Measurements from ENCODE around the gene ITIH4.
A peak's percentile ranks its signal among the peaks of the same experiment; 100 is the strongest.

ITIH4 gene

DNA sequence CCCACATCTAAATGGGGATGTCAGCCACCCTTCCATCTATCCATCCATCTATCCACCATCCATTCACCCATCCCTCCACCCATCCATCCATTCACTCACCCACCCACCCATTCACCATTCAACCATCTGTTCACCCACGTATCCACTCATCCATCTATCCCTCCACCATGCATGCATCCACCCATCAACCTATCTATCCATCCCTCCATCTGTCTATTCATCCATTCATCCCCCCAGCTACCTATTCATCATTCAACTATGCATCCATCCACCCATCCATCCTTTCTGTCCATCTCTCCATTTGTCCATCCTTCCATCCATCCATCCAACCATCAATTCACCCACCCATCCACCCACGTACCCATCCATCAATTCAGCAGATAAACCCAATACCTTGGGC is 21.3 kb downstream of the ITIH4 start:
- TF ChIP-seq, protein P1, sequence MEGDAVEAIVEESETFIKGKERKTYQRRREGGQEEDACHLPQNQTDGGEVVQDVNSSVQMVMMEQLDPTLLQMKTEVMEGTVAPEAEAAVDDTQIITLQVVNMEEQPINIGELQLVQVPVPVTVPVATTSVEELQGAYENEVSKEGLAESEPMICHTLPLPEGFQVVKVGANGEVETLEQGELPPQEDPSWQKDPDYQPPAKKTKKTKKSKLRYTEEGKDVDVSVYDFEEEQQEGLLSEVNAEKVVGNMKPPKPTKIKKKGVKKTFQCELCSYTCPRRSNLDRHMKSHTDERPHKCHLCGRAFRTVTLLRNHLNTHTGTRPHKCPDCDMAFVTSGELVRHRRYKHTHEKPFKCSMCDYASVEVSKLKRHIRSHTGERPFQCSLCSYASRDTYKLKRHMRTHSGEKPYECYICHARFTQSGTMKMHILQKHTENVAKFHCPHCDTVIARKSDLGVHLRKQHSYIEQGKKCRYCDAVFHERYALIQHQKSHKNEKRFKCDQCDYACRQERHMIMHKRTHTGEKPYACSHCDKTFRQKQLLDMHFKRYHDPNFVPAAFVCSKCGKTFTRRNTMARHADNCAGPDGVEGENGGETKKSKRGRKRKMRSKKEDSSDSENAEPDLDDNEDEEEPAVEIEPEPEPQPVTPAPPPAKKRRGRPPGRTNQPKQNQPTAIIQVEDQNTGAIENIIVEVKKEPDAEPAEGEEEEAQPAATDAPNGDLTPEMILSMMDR (IDR thresholded peaks at IDR 0.05) = no peak
- H3K27me3 Mint-ChIP-seq (ENCODE audit: low read depth, poor library complexity) = peaks cover 11% of the 10 kb centered on the region
- no peaks in the 10 kb centered on the region for H3K36me3 Mint-ChIP-seq (ENCODE audit: low read depth)
- H3K4me3 Mint-ChIP-seq = no peak overlapping the region
- H3K4me1 Mint-ChIP-seq = no peaks in the 10 kb centered on the region
- H3K27ac Mint-ChIP-seq = no peak overlapping the region
- no peaks in the 10 kb centered on the region for H3K9me3 Mint-ChIP-seq
- no peak for DNase-seq

DNA sequence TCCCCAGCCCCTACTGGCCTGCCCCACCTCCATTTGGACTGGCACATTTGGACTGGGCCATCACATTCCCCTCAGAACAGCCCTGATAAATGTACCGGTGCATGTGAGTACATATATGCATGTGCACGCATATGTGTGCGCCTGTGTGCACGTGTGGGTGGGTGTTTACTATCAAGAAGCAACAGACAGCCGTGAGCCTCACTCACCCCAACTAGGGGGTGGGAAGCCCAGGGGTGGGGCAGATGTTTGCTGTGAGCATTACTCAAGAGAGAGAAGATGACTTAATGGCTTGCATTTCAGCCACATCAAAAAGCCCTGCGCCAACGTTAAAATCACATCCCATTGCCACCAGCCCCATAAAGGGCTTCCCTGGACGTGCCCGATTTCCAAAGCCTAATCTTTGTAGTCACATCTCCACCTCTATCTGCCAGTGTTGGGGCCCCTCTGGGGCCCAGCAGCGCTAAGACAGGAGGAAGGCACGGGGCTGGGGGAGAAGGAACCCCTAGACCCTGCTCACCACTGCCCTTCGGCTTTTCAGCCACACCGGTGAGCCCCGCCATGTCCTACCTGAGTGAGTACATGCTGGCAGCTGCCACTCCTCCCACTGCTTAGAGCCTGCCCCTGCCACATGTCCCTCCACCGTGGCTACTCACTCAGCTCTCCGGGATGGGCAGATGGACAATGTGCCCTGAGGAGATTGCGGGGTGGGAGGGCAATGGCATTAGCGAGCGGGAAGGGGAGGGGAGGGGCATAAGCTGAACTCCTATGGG is 25.0 kb downstream of the ITIH4 start:
- TF ChIP-seq, protein P1 (IDR thresholded peaks at IDR 0.05) = no peak
- Mint-ChIP-seq H3K27me3 (ENCODE audit: low read depth, poor library complexity) (peaks cover 4% of the 10 kb centered on the region), H3K9me3 (no peaks in the 10 kb centered on the region), H3K4me1 (no peaks in the 10 kb centered on the region), H3K4me3 (no peak overlapping the region), H3K36me3 (ENCODE audit: low read depth) (no peaks in the 10 kb centered on the region), H3K27ac (peak overlapping the region; percentile 36)
- no peak for DNase-seq

DNA sequence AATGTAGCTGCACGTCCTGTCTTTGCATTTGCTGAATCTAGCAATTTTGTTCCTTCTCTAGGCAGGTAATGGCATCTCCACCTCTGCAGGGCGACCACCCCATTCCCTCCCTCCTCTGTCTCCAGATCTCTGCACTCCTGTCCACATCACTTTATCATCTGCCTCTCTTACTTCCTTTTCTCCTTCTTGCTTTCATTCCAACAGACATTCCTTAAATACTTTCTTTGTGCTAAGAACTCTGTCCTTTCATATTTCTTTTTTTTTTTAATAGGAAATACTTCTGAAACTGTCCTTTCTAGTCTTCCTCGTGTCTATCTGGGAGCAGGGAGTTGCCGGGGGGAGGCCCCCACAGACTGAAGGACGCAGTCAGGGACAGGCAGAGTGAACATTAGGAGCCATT is 28.6 kb downstream of the ITIH4 start:
- H3K4me1 Mint-ChIP-seq = no peaks in the 10 kb centered on the region
- no peaks in the 10 kb centered on the region for H3K9me3 Mint-ChIP-seq
- DNase-seq = no peak
- peaks cover 3% of the 10 kb centered on the region for H3K27me3 Mint-ChIP-seq (ENCODE audit: low read depth, poor library complexity)
- no peak overlapping the region for H3K27ac Mint-ChIP-seq
- TF ChIP-seq, protein P1 (IDR thresholded peaks at IDR 0.05) = no peak
- no peaks in the 10 kb centered on the region for H3K36me3 Mint-ChIP-seq (ENCODE audit: low read depth)
- no peak overlapping the region for H3K4me3 Mint-ChIP-seq

DNA sequence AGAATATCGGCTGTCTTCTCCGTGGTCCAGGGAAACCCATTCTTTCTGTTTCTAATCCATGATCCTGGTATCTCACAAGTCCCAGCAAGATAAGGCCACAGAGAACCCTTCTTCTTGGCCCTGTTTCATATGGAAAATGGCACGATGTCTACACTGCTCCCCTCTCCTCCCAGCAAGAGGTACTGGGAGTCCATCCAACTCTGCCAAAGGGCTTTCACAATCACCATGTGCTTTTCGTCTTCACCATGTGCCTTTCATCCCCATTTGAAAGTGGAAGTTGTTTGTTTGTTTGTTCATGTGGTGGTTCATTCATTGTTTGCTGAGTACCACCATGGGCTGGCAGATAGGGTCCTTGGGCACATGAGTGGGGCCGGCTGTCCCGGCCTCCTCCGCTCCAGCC is 30.4 kb downstream of the ITIH4 start:
- peaks cover 11% of the 10 kb centered on the region for H3K4me1 Mint-ChIP-seq
- H3K27ac Mint-ChIP-seq = no peak overlapping the region
- H3K27me3 Mint-ChIP-seq (ENCODE audit: low read depth, poor library complexity) = peaks cover 3% of the 10 kb centered on the region
- H3K9me3 Mint-ChIP-seq = no peaks in the 10 kb centered on the region
- DNase-seq = no peak
- no peak overlapping the region for H3K4me3 Mint-ChIP-seq
- TF ChIP-seq, protein P1 (IDR thresholded peaks at IDR 0.05) = no peak
- no peaks in the 10 kb centered on the region for H3K36me3 Mint-ChIP-seq (ENCODE audit: low read depth)

DNA sequence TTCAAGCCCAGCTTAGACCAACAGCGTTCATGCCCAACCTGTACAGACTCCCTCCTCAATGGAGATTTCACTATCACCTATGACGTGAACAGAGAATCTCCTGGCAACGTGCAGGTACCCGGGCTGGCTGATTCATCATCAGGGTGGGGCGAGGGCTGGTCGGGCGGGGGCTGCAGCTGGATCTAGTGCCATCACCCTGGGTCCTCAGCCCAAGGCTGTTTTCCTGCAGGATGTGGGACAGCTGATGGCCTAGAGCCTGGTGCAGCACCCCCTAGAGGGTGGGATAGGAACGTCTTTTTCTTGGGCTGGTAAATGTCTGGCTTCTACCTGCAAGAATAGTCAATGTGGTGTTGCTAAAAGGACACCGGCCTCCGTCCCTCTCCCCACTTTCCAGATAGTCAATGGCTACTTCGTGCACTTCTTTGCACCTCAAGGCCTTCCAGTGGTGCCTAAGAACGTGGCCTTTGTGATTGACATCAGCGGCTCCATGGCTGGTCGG is 31.4 kb downstream of the ITIH4 start:
- peak overlapping the region; percentile 50 for H3K27ac Mint-ChIP-seq
- peaks cover 3% of the 10 kb centered on the region for H3K27me3 Mint-ChIP-seq (ENCODE audit: low read depth, poor library complexity)
- TF ChIP-seq, protein P1 (IDR thresholded peaks at IDR 0.05) = peak; percentile 32
- no peaks in the 10 kb centered on the region for H3K9me3 Mint-ChIP-seq
- no peak overlapping the region for H3K4me3 Mint-ChIP-seq
- DNase-seq = peak; percentile 21
- H3K4me1 Mint-ChIP-seq = peaks cover 21% of the 10 kb centered on the region
- H3K36me3 Mint-ChIP-seq (ENCODE audit: low read depth) = no peaks in the 10 kb centered on the region
